ENCODE data around the gene SLC11A1.

SLC11A1 gene

GRCh38 chr2:218406209-218406948 is 24.3 kb downstream of the SLC11A1 start:
- DNase-seq = peak; percentile 90

- peak; percentile 62 for DNase-seq
Measured at GRCh38 chr2:218406949-218407618, 25.0 kb downstream of the SLC11A1 start.

- DNase-seq = no peak
Measured at GRCh38 chr2:218407717-218408116, 25.6 kb downstream of the SLC11A1 start.

- DNase-seq = no peak
Measured at GRCh38 chr2:218418321-218418716, 36.2 kb downstream of the SLC11A1 start.

- DNase-seq = no peak
Measured at GRCh38 chr2:218418717-218419458, 36.8 kb downstream of the SLC11A1 start, which contains the start of gene VIL1. TSS of gene VIL1 (plus strand) at chr2:218419123. CDS start at chr2:218423779, 4,656 bp downstream.

- no peak for DNase-seq
Measured at GRCh38 chr2:218419630-218420216, 37.6 kb downstream of the SLC11A1 start.

GRCh38 chr2:218421027-218421426 is 39.0 kb downstream of the SLC11A1 start:
- no peak for DNase-seq

GRCh38 chr2:218422403-218423086 is 40.5 kb downstream of the SLC11A1 start:
- no peak for DNase-seq

GRCh38 chr2:218423584-218423983 is 41.5 kb downstream of the SLC11A1 start:
- DNase-seq = no peak

- no peak for DNase-seq
Measured at GRCh38 chr2:218425531-218425930, 43.5 kb downstream of the SLC11A1 start.

- no peak for DNase-seq
Measured at GRCh38 chr2:218427741-218428140, 45.7 kb downstream of the SLC11A1 start.

- DNase-seq = no peak
Measured at GRCh38 chr2:218428846-218429558, 46.9 kb downstream of the SLC11A1 start.

GRCh38 chr2:218429911-218430692 is 48.0 kb downstream of the SLC11A1 start:
- DNase-seq = no peak

GRCh38 chr2:218430721-218431120 is 48.6 kb downstream of the SLC11A1 start:
- no peak for DNase-seq

GRCh38 chr2:218431878-218432277 is 49.8 kb downstream of the SLC11A1 start:
- no peak for DNase-seq

GRCh38 chr2:218432676-218433365 is 50.7 kb downstream of the SLC11A1 start:
- DNase-seq = no peak

- DNase-seq = no peak
Measured at GRCh38 chr2:218434456-218434855, 52.4 kb downstream of the SLC11A1 start.

GRCh38 chr2:218435003-218435982 is 53.2 kb downstream of the SLC11A1 start:
- no peak for DNase-seq

- DNase-seq = no peak
Measured at GRCh38 chr2:218436992-218437391, 54.9 kb downstream of the SLC11A1 start.

Data from activated CD4-positive, alpha-beta T cell treated with anti-CD3 and anti-CD28 coated beads, Interleukin-2, amount 50 U/mL, for 1 hour (primary cell).